HepG2 (cell line): ENCODE data around the gene TRIP6. TPM values are rescaled to one million over a fixed set of nuclear protein-coding genes. Genes with fewer than 3 reads are reported as not detected.

ENCODE experiments used
- ATAC-seq: fragments of 200-7000 bp; cut with Tn5 transposase; 3 replicates; pipeline ENCODE4 v1.9.1; 2020; ENCODE audit warnings: mild to moderate bottlenecking, moderate library complexity
- BruUV-seq: library from RNA; stranded (reverse); fragments of 400-500 nt; replicated peaks from 2 replicates; lab custom pipeline; 2021; lab: Mats Ljungman, UMichigan
- CTCF ChIA-PET: fragments of 300-600 bp; formaldehyde crosslinking; extraction: SDS; loops from one replicate; lab custom pipeline; 2021; ENCODE audit warnings: low total read pairs, inconsistent platforms, low intra/inter-chr PET ratio; lab: Yijun Ruan, JAX
- POLR2A ChIA-PET: fragments of 350-600 bp; sonication (Branson Sonifier 250); formaldehyde crosslinking; loops from one replicate; lab custom pipeline; 2020; ENCODE audit warnings: antibody characterized with exemption, inconsistent platforms; lab: Yijun Ruan, JAX
- DNase-seq: peaks from one replicate; pipeline ENCODE4 v3.0.0-alpha.2; 2015; ENCODE audit warnings: low spot score
- FAIRE-seq: peaks from 3 replicates; lab custom pipeline; 2011; peaks lifted over from hg19 to GRCh38; lab: Jason Lieb, UNC
- H2AFZ ChIP-seq: one replicate; pipeline ENCODE4 v1.6.1; 2011; ENCODE audit warnings: low read length, inconsistent platforms
- H3K27ac ChIP-seq: fragments of 300-600 bp; 3 replicates; pipeline ENCODE4 v1.8.0; 2011; ENCODE audit warnings: mixed run types, mild to moderate bottlenecking, mixed read lengths, low read length, inconsistent platforms; ENCODE audit not compliant: insufficient read depth; ENCODE audit errors: extremely low read length
- H3K27me3 ChIP-seq, 2 experiments: fragments of 200-600 bp in 1 of 2; 2 replicates in 1 of 2; 3 replicates in 1 of 2; pipeline versions ENCODE4 v1.6.0 to v1.8.0; 2011; ENCODE audit warnings: low read length in 2 of 2, mild to moderate bottlenecking in 2 of 2, moderate library complexity in 2 of 2, inconsistent platforms in 1 of 2; ENCODE audit not compliant: insufficient read depth in 2 of 2, control insufficient read depth in 1 of 2
- H3K36me3 ChIP-seq, 2 experiments: fragments of 200-600 bp in 1 of 2; replicated peaks in 1 of 2; 2 replicates in 1 of 2; 3 replicates in 1 of 2; pipeline versions ENCODE4 v1.5.1 to v1.8.0; 2011; ENCODE audit warnings: low read length in 2 of 2, inconsistent platforms in 1 of 2; ENCODE audit not compliant: insufficient read depth in 2 of 2, control insufficient read depth in 1 of 2
- H3K4me1 ChIP-seq: 2 replicates; pipeline ENCODE4 v1.5.1; 2012; ENCODE audit warnings: low read length, inconsistent platforms; ENCODE audit not compliant: insufficient read depth
- H3K4me2 ChIP-seq: 2 replicates; pipeline ENCODE4 v1.6.0; 2011; ENCODE audit warnings: low read depth, low read length, inconsistent platforms
- H3K4me3 ChIP-seq, 3 experiments: fragments of 200-600 bp in 1 of 3; sonication (generic), shearing (Covaris generic) in 1 of 3; replicated peaks in 1 of 3; 2 replicates each; pipeline ENCODE4 v1.5.1; 2011 to 2016; ENCODE audit warnings: low read length in 3 of 3, inconsistent platforms in 2 of 3, low read depth in 2 of 3, mild to moderate bottlenecking in 2 of 3, control low read depth in 1 of 3, mixed read lengths in 1 of 3; ENCODE audit not compliant: insufficient read depth in 1 of 3
- H3K79me2 ChIP-seq: one replicate; pipeline ENCODE4 v1.6.1; 2011; ENCODE audit warnings: low read length, inconsistent platforms; ENCODE audit not compliant: insufficient read depth
- H3K9ac ChIP-seq: 2 replicates; pipeline ENCODE4 v1.6.0; 2011; ENCODE audit warnings: mild to moderate bottlenecking, low read depth, low read length, inconsistent platforms; ENCODE audit not compliant: insufficient read depth
- H3K9me3 ChIP-seq: 2 replicates; pipeline ENCODE4 v1.5.1; 2012; ENCODE audit warnings: mild to moderate bottlenecking, low read length
- H4K20me1 ChIP-seq: 2 replicates; pipeline ENCODE4 v1.6.0; 2011; ENCODE audit warnings: inconsistent platforms, mild to moderate bottlenecking, low read length, moderate library complexity; ENCODE audit not compliant: insufficient read depth
- ATAD3A ChIP-seq: sonication (generic); formaldehyde crosslinking; IDR thresholded peaks from 2 replicates; pipeline ENCODE4 v1.4.0; 2020; ENCODE audit warnings: missing genetic modification reagents
- GTF3A ChIP-seq: sonication (generic); formaldehyde crosslinking; conservative IDR thresholded peaks from 2 replicates; pipeline ENCODE4 v1.4.0; 2020; ENCODE audit warnings: mild to moderate bottlenecking, missing genetic modification reagents
- HNRNPLL ChIP-seq: fragments of 200-400 bp; formaldehyde crosslinking; IDR thresholded peaks from 2 replicates; pipeline ENCODE4 v1.6.1; 2017; ENCODE audit warnings: mild to moderate bottlenecking, low read depth, low read length; ENCODE audit not compliant: poor library complexity, severe bottlenecking
- MAFF ChIP-seq: IDR thresholded peaks from 2 replicates; pipeline ENCODE4 v1.6.1; 2011; ENCODE audit warnings: low read depth, low read length, improper control_type of control experiment
- MED8 ChIP-seq: sonication (generic); formaldehyde crosslinking; IDR thresholded peaks from 2 replicates; pipeline ENCODE4 v1.8.1; 2023; ENCODE audit warnings: mild to moderate bottlenecking, missing genetic modification reagents; ENCODE audit not compliant: insufficient replicate concordance
- MLXIP ChIP-seq: sonication (generic); formaldehyde crosslinking; IDR thresholded peaks from 2 replicates; pipeline ENCODE4 v1.9.0; 2021; ENCODE audit warnings: missing genetic modification reagents, borderline replicate concordance
- NFIB ChIP-seq: sonication (generic); formaldehyde crosslinking; IDR thresholded peaks from 2 replicates; pipeline ENCODE4 v1.9.0; 2021; ENCODE audit warnings: missing genetic modification reagents, mild to moderate bottlenecking, borderline replicate concordance
- RARG ChIP-seq: sonication (generic); formaldehyde crosslinking; IDR thresholded peaks from 2 replicates; pipeline ENCODE4 v1.4.0; 2020; ENCODE audit warnings: low read depth, mild to moderate bottlenecking, missing genetic modification reagents
- YEATS2 ChIP-seq: sonication (generic); formaldehyde crosslinking; IDR thresholded peaks from 2 replicates; pipeline ENCODE4 v1.4.0; 2020; ENCODE audit warnings: missing genetic modification reagents, borderline replicate concordance
- ZFP41 ChIP-seq: sonication (generic); formaldehyde crosslinking; IDR thresholded peaks from 2 replicates; pipeline ENCODE4 v1.4.0; 2020; ENCODE audit warnings: mild to moderate bottlenecking, missing genetic modification reagents, borderline replicate concordance
- ZNF225 ChIP-seq: sonication (generic); formaldehyde crosslinking; IDR thresholded peaks from 2 replicates; pipeline ENCODE4 v1.4.0; 2020; ENCODE audit warnings: mild to moderate bottlenecking, missing genetic modification reagents
- ZNF34 ChIP-seq: sonication (generic); formaldehyde crosslinking; IDR thresholded peaks from 2 replicates; pipeline ENCODE4 v1.4.0; 2020; ENCODE audit warnings: mild to moderate bottlenecking, missing genetic modification reagents, borderline replicate concordance
- ZNF878 ChIP-seq: sonication (generic); formaldehyde crosslinking; IDR thresholded peaks from 2 replicates; pipeline ENCODE4 v1.8.1; 2023; ENCODE audit warnings: mild to moderate bottlenecking, missing genetic modification reagents, moderate library complexity
- WGBS: methylation state at CpG from one replicate; pipeline ENCODE4 v1.1.6; 2017; ENCODE audit warnings: low lambda C conversion rate; 5-methylcytosine and 5-hydroxymethylcytosine counted together
- in situ Hi-C: cut with HindIII; loops from 2 replicates; pipeline ENCODE4 v1.10.0; 2017; ENCODE audit warnings: low pct_unique_long_range_greater_than_20kb; ENCODE audit not compliant: extremely low pct_ligation_motif_present
- intact Hi-C: fragments of 100-400 bp; cut with micrococcal nuclease; formaldehyde crosslinking; loops from one replicate; pipeline ENCODE4 v1.10.0; 2022; ENCODE audit not compliant: unreplicated experiment
- polyA plus RNA-seq, 8 experiments: library from polyadenylated mRNA; depleted of rRNA in 3 of 8; stranded (reverse) in 7 of 8; unstranded in 1 of 8; fragments of >200 nt; fragmentation: Illumina TruSeq in 4 of 8; extraction: Trizol in 4 of 8; gene quantifications; 2 replicates each; pipeline versions ENCODE4 v1.2.1 to v1.2.3, GENCODE V29; 2011 to 2016; ENCODE audit warnings: low read depth in 4 of 8, missing spikeins in 1 of 8, mixed read lengths in 1 of 8; ENCODE audit not compliant: insufficient read depth in 1 of 8
- total RNA-seq, 5 experiments: library from RNA; depleted of rRNA; stranded (reverse); fragments of >200 nt; fragmentation: Illumina TruSeq; extraction: Trizol; gene quantifications; 2 replicates each; pipeline ENCODE4 v1.2.3, GENCODE V29; 2016; ENCODE audit warnings: low read depth in 1 of 5
- TF ChIP-seq, protein P1 (sequence below): sonication (generic); formaldehyde crosslinking; IDR thresholded peaks from 2 replicates; pipeline ENCODE4 v1.5.0; 2020; ENCODE audit warnings: missing genetic modification reagents, mild to moderate bottlenecking, borderline replicate concordance
- TF ChIP-seq, protein P2 (sequence below): sonication (generic); formaldehyde crosslinking; IDR thresholded peaks from 2 replicates; pipeline ENCODE4 v1.4.0; 2020; ENCODE audit warnings: mild to moderate bottlenecking, missing genetic modification reagents

TRIP6 gene
- total and polyA plus RNA-seq, 2 of the 13 experiments (the other 11 are each of a cell fraction or from before 2014, with no cell fraction given) = 0.34 to 0.38 TPM

DNA sequence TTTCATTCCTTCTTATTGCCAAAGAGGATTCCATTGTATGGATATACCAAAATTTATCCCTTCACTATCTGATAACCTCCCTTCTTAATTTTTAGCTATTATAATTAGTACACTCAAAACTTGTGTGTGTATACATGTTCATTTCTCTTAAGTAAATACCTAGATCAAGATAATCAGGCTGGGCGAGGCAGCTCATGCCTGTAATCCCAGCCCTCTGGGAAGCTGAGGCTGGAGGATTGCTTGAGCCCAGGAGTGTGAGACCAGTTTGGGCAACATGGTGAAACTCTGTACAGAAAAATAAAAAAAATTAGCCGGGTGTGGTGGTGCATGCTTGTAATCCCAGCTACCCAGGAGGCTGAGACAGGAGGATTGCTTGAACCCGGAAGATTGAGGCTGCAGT, 44.3 kb downstream of the TRIP6 start:
- ChIA-PET CTCF (no interaction called here), POLR2A (interaction anchor here (1.1 kb wide), 1 partner anchor 22 kb away, joined by 4 read pairs; the partner anchor contains the start of gene UFSP1)
- H3K4me1 ChIP-seq = peaks cover 19% of the 10 kb centered on the region
- H3K9ac ChIP-seq = no peak overlapping the region
- WGBS = 49% methylated on average over 3 of the region's 3 CpGs
- no peaks in the 10 kb centered on the region for H3K27me3 ChIP-seq
- no peaks in the 10 kb centered on the region for H3K9me3 ChIP-seq
- no peaks in the 10 kb centered on the region for H4K20me1 ChIP-seq
- no peak overlapping the region for H3K4me2 ChIP-seq
- FAIRE-seq (no peak), ATAC-seq (no peak), DNase-seq (no peak)
- no peaks in the 10 kb centered on the region for H3K36me3 ChIP-seq
- H2AFZ ChIP-seq = no peak overlapping the region
- in situ Hi-C loops = no loop called here
- H3K4me3 ChIP-seq = no peak overlapping the region
- no peak overlapping the region for H3K27ac ChIP-seq
- BruUV-seq = no TSS peak
- H3K79me2 ChIP-seq = no peaks in the 10 kb centered on the region
- intact Hi-C loops = no loop called here
- TF ChIP-seq NFIB = no peak
- no peak for TF ChIP-seq RARG (CRISPR knock-in tag)
- TF ChIP-seq, protein P1, sequence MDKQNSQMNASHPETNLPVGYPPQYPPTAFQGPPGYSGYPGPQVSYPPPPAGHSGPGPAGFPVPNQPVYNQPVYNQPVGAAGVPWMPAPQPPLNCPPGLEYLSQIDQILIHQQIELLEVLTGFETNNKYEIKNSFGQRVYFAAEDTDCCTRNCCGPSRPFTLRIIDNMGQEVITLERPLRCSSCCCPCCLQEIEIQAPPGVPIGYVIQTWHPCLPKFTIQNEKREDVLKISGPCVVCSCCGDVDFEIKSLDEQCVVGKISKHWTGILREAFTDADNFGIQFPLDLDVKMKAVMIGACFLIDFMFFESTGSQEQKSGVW (CRISPR knock-in tag) = no peak
- TF ChIP-seq ATAD3A (CRISPR knock-in tag) = no peak
- no peak for TF ChIP-seq MLXIP (CRISPR knock-in tag)
- TF ChIP-seq ZFP41 (CRISPR knock-in tag) = no peak
- no peak for TF ChIP-seq YEATS2
- no peak for TF ChIP-seq ZNF34 (CRISPR knock-in tag)
- no peak for TF ChIP-seq ZNF225 (CRISPR knock-in tag)
- no peak for TF ChIP-seq MED8 (CRISPR knock-in tag)
- no peak for TF ChIP-seq HNRNPLL
- TF ChIP-seq ZNF878 (CRISPR knock-in tag) = no peak
- TF ChIP-seq MAFF = no peak
- TF ChIP-seq GTF3A (CRISPR knock-in tag) = no peak
- TF ChIP-seq, protein P2, sequence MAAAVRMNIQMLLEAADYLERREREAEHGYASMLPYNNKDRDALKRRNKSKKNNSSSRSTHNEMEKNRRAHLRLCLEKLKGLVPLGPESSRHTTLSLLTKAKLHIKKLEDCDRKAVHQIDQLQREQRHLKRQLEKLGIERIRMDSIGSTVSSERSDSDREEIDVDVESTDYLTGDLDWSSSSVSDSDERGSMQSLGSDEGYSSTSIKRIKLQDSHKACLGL (CRISPR knock-in tag) = no peak
